ENCODE data around the gene MANBA. TPM values are rescaled to one million over a fixed set of nuclear protein-coding genes. Genes with fewer than 3 reads are reported as not detected.

Gene MANBA
- polyA plus RNA-seq, 3 donors: 80.8 to 94.4 (median 88.7) TPM

DNA sequence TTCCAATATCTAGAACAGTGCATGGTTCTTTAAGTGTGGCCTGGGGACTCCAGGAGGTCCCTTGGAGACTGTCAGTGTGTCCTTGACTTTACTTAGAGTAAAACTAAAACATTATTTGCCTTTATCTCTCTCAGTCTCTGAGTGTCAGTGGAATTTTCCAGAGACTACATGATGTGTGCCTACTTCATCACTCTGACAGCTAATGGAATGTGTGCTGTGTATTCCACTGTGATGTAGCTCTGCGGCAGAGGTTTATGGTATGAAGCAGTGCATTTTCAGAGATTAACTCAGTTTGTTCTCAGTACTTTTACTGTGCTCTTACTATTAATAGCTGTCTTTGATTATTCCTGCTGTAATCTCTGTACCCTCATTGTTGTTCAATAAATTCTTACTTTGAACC lies 85.6 kb downstream of the MANBA start:
- WGBS (ENCODE audit: insufficient coverage): no CpG with 5 or more reads among the region's 1 CpG
- H3K4me1 ChIP-seq (ENCODE audit: control insufficient read depth in 1 of 2, insufficient read depth in 2 of 2, low read length in 2 of 2): no peaks in the 10 kb centered on the region
- Mint-ChIP-seq H3K4me3 (no peak overlapping the region), H3K9me3 (no peaks in the 10 kb centered on the region), H3K36me3 (peaks cover 54 to 69% of the 10 kb centered on the region in 2 donors), H3K4me1 (no peaks in the 10 kb centered on the region), H3K27me3 (ENCODE audit: low read depth in 3 of 3) (no peaks in the 10 kb centered on the region), H3K27ac (no peak overlapping the region)
- H3K9ac ChIP-seq (ENCODE audit: insufficient read depth, low read length, poor library complexity, severe bottlenecking): no peak overlapping the region
- no peaks in the 10 kb centered on the region for H3K27me3 ChIP-seq (ENCODE audit: control insufficient read depth in 2 of 2, insufficient read depth in 2 of 2, low read length in 2 of 2)
- H3K36me3 ChIP-seq (replicated peaks in 1 of 2; ENCODE audit: control insufficient read depth in 1 of 2, insufficient read depth in 2 of 2, low read length in 2 of 2): peaks cover 82 to 89% of the 10 kb centered on the region in 2 donors
- intact Hi-C loops (cut with micrococcal nuclease): no loop called here
- TF ChIP-seq, protein P1, sequence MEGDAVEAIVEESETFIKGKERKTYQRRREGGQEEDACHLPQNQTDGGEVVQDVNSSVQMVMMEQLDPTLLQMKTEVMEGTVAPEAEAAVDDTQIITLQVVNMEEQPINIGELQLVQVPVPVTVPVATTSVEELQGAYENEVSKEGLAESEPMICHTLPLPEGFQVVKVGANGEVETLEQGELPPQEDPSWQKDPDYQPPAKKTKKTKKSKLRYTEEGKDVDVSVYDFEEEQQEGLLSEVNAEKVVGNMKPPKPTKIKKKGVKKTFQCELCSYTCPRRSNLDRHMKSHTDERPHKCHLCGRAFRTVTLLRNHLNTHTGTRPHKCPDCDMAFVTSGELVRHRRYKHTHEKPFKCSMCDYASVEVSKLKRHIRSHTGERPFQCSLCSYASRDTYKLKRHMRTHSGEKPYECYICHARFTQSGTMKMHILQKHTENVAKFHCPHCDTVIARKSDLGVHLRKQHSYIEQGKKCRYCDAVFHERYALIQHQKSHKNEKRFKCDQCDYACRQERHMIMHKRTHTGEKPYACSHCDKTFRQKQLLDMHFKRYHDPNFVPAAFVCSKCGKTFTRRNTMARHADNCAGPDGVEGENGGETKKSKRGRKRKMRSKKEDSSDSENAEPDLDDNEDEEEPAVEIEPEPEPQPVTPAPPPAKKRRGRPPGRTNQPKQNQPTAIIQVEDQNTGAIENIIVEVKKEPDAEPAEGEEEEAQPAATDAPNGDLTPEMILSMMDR (IDR thresholded peaks at IDR 0.05): no peak
- no peaks in the 10 kb centered on the region for H3K9me3 ChIP-seq (replicated peaks in 1 of 2; ENCODE audit: control insufficient read depth in 1 of 2, insufficient read depth in 1 of 2, low read length in 2 of 2)
- no peak for DNase-seq
- H3K27ac ChIP-seq (ENCODE audit: low read depth in 1 of 2, low read length in 2 of 2): peak overlapping the region in 1 of 2 donors; percentile 15
- peaks cover 4% of the 10 kb centered on the region for H3K79me2 ChIP-seq (ENCODE audit: insufficient read depth, low read length)
- no peak overlapping the region for H3K4me3 ChIP-seq (replicated peaks in 1 of 3; ENCODE audit: low read depth in 2 of 3, low read length in 3 of 3)
- H4K20me1 ChIP-seq (ENCODE audit: insufficient read depth, low read length): peaks cover 45% of the 10 kb centered on the region
- H3K4me2 ChIP-seq (replicated peaks; ENCODE audit: extremely low read depth, low read length, poor library complexity, severe bottlenecking): no peak overlapping the region
- H2AFZ ChIP-seq (ENCODE audit: insufficient read depth, low read depth, low read length, poor library complexity, severe bottlenecking): no peak overlapping the region

DNA sequence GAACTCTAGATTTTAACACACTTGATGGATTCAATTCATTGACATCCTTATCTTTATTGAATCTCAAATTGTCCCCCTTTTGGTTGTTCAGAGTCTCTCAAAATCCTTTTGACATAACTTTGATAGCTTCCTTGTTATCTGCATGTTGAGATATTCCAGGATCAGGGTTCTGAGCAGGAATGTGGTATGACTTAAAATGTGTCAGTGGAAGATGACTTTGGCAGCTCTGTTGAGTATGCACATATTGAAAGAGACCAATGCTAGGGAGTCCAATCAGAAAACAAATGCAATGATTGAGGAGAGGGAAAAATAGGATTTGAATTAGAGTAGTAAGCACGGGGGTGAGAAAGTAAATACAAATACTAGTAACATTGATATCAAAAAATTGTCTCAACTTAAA lies 93.8 kb downstream of the MANBA start:
- no peak overlapping the region for H3K4me2 ChIP-seq (replicated peaks; ENCODE audit: extremely low read depth, low read length, poor library complexity, severe bottlenecking)
- H3K27me3 ChIP-seq (ENCODE audit: control insufficient read depth in 2 of 2, insufficient read depth in 2 of 2, low read length in 2 of 2): no peaks in the 10 kb centered on the region
- H3K9me3 ChIP-seq (replicated peaks in 1 of 2; ENCODE audit: control insufficient read depth in 1 of 2, insufficient read depth in 1 of 2, low read length in 2 of 2): no peaks in the 10 kb centered on the region
- no peak overlapping the region for H3K4me3 ChIP-seq (replicated peaks in 1 of 3; ENCODE audit: low read depth in 2 of 3, low read length in 3 of 3)
- no peak overlapping the region for H3K27ac ChIP-seq (ENCODE audit: low read depth in 1 of 2, low read length in 2 of 2)
- no peak for DNase-seq
- no peak overlapping the region for H3K9ac ChIP-seq (ENCODE audit: insufficient read depth, low read length, poor library complexity, severe bottlenecking)
- peaks cover 35% of the 10 kb centered on the region for H4K20me1 ChIP-seq (ENCODE audit: insufficient read depth, low read length)
- no peak overlapping the region for H3K4me3 Mint-ChIP-seq
- no CpG with 5 or more reads among the region's 1 CpG for WGBS (ENCODE audit: insufficient coverage)
- no peaks in the 10 kb centered on the region for H3K9me3 Mint-ChIP-seq
- H3K36me3 ChIP-seq (replicated peaks in 1 of 2; ENCODE audit: control insufficient read depth in 1 of 2, insufficient read depth in 2 of 2, low read length in 2 of 2): peaks cover 89 to 95% of the 10 kb centered on the region in 2 donors
- H3K27me3 Mint-ChIP-seq (ENCODE audit: low read depth in 3 of 3): no peaks in the 10 kb centered on the region
- H3K27ac Mint-ChIP-seq: no peak overlapping the region
- no peaks in the 10 kb centered on the region for H3K4me1 ChIP-seq (ENCODE audit: control insufficient read depth in 1 of 2, insufficient read depth in 2 of 2, low read length in 2 of 2)
- H2AFZ ChIP-seq (ENCODE audit: insufficient read depth, low read depth, low read length, poor library complexity, severe bottlenecking): no peak overlapping the region
- no peaks in the 10 kb centered on the region for H3K79me2 ChIP-seq (ENCODE audit: insufficient read depth, low read length)
- intact Hi-C loops (cut with micrococcal nuclease): no loop called here
- no peaks in the 10 kb centered on the region for H3K4me1 Mint-ChIP-seq
- TF ChIP-seq, protein P1 (IDR thresholded peaks at IDR 0.05): no peak
- H3K36me3 Mint-ChIP-seq: peaks cover 69 to 84% of the 10 kb centered on the region in 2 donors
